Kidney (tissue), 14 donors: ENCODE data around the gene CNTN2. TPM values are rescaled to one million over a fixed set of nuclear protein-coding genes. Genes with fewer than 3 reads are reported as not detected.
A peak's percentile ranks its signal among the peaks of the same experiment; 100 is the strongest.

Experiments
- DNase-seq, 5 donors: peaks; one replicate each; pipeline ENCODE4 v3.0.0-alpha.2; 2013 to 2020
- FAIRE-seq: peaks from 2 replicates; lab custom pipeline; 2012; peaks lifted over from hg19 to GRCh38; lab: Jason Lieb, UNC
- H3K27ac ChIP-seq, 2 donors: one replicate each; pipeline ENCODE4 v1.7.0; 2013; ENCODE audit warnings: low read depth in 2 of 2, low read length in 2 of 2, inconsistent platforms in 1 of 2
- H3K27me3 ChIP-seq: one replicate; pipeline ENCODE4 v1.7.1; 2013; ENCODE audit warnings: low read length, inconsistent platforms; ENCODE audit not compliant: control insufficient read depth, insufficient read depth
- H3K36me3 ChIP-seq, 3 donors: one replicate each; pipeline versions ENCODE4 v1.7.0 to v1.7.1; 2013; ENCODE audit warnings: low read length in 3 of 3, control low read depth in 1 of 3, inconsistent platforms in 1 of 3; ENCODE audit not compliant: insufficient read depth in 3 of 3, control insufficient read depth in 2 of 3
- H3K4me1 ChIP-seq, 3 donors: one replicate each; pipeline versions ENCODE4 v1.7.0 to v1.7.1; 2013; ENCODE audit warnings: low read length in 3 of 3, inconsistent platforms in 1 of 3, low read depth in 1 of 3; ENCODE audit not compliant: control insufficient read depth in 2 of 3, insufficient read depth in 2 of 3
- H3K4me3 ChIP-seq, 3 donors: one replicate each; pipeline versions ENCODE4 v1.7.0 to v1.8.1; 2013; ENCODE audit warnings: low read length in 3 of 3, control low read depth in 1 of 3, inconsistent platforms in 1 of 3
- H3K9ac ChIP-seq, 3 donors: one replicate each; pipeline versions ENCODE4 v1.7.0 to v1.7.1; 2013; ENCODE audit warnings: low read length in 3 of 3, control low read depth in 1 of 3, inconsistent platforms in 1 of 3
- H3K9me3 ChIP-seq, 3 donors: one replicate each; pipeline versions ENCODE4 v1.7.0 to v1.7.1; 2013; ENCODE audit warnings: low read length in 3 of 3, control low read depth in 1 of 3, inconsistent platforms in 1 of 3; ENCODE audit not compliant: control insufficient read depth in 2 of 3, insufficient read depth in 1 of 3
- CTCF ChIP-seq: IDR thresholded peaks from 3 replicates; pipeline ENCODE4 v1.5.1; 2012; ENCODE audit warnings: mild to moderate bottlenecking, moderate library complexity, borderline replicate concordance; ENCODE audit not compliant: insufficient read depth; ENCODE audit errors: extremely low read depth
- intact Hi-C: fragments of 100-400 bp; cut with DNase I; formaldehyde crosslinking; loops from one replicate; pipeline ENCODE4 v1.11.1; 2022
- polyA plus RNA-seq: library from polyadenylated mRNA; stranded (reverse); fragments of 350-450 nt; fragmentation: Illumina TruSeq; extraction: RNeasy Lipid Tissue Mini Kit (QIAGEN cat#74804); gene quantifications from one replicate; pipeline ENCODE4 v1.2.3, GENCODE V29; 2014; ENCODE audit warnings: low read depth, low replicate concordance; ENCODE audit not compliant: insufficient read depth
- total RNA-seq: library from RNA; stranded (reverse); fragmentation: NEBNext Ultra II Directional; extraction: Animal tissue kit (Norgen Biotek cat#: 25700); gene quantifications from one replicate; pipeline ENCODE4 v1.2.1, GENCODE V29; 2021
- donor health status: control.
- donor health status: control.
- donor health status: control.
- donor health status: control.
- donor health status: control.
- donor health status: DM: yes; HTN: yes; CAD: no.
- donor health status: Normal renal cell carcinoma (clear cell type).

CNTN2 gene
- total and polyA plus RNA-seq, 2 donors from 2014 or later: 0.15 to 0.44 TPM

- no peak for TF ChIP-seq CTCF
- intact Hi-C loops: loop anchor here (10.0 kb wide), 1 partner anchor 95 kb away; no protein-coding TSS in a partner anchor
- no peak overlapping the region for H3K9ac ChIP-seq
- peak in 1 of 5 donors; percentile 72 for DNase-seq
- no peak for FAIRE-seq
- H3K27ac ChIP-seq: no peak overlapping the region
- no peaks in the 10 kb centered on the region for H3K4me1 ChIP-seq
- H3K4me3 ChIP-seq: no peak overlapping the region
- no peaks in the 10 kb centered on the region for H3K27me3 ChIP-seq
- H3K9me3 ChIP-seq: no peaks in the 10 kb centered on the region
- no peaks in the 10 kb centered on the region for H3K36me3 ChIP-seq
These were observed 26.5 kb downstream of the CNTN2 start for GRCh38 chr1:205069371-205070125.

GRCh38 chr1:205071028-205071409 is 28.0 kb downstream of the CNTN2 start:
- H3K27ac ChIP-seq: no peak overlapping the region
- H3K4me1 ChIP-seq: no peaks in the 10 kb centered on the region
- no peaks in the 10 kb centered on the region for H3K9me3 ChIP-seq
- TF ChIP-seq CTCF: no peak
- no peaks in the 10 kb centered on the region for H3K36me3 ChIP-seq
- intact Hi-C loops: no loop called here
- no peaks in the 10 kb centered on the region for H3K27me3 ChIP-seq
- no peak overlapping the region for H3K9ac ChIP-seq
- DNase-seq (no peak), FAIRE-seq (no peak)
- H3K4me3 ChIP-seq: no peak overlapping the region

- DNase-seq: no peak
These were observed 28.8 kb downstream of the CNTN2 start for GRCh38 chr1:205071801-205072200.

More at GRCh38 chr1:205071801-205072200, 28.8 kb downstream of the CNTN2 start:
- intact Hi-C loops: no loop called here
- Histone ChIP-seq H3K9ac (no peak overlapping the region), H3K9me3 (no peaks in the 10 kb centered on the region), H3K36me3 (no peaks in the 10 kb centered on the region), H3K4me1 (no peaks in the 10 kb centered on the region), H3K27ac (no peak overlapping the region), H3K27me3 (no peaks in the 10 kb centered on the region), H3K4me3 (no peak overlapping the region)
- TF ChIP-seq CTCF: no peak
- no peak for FAIRE-seq
